HG02610 (cell line): ENCODE data around the gene PRX.
"Not testable (repeated sequence)": the region's sequence is repeated elsewhere in the genome, so short reads cannot be mapped to it uniquely, and the experiment has no call there.

Experiments
- ATAC-seq: cut with Tn5 transposase; IDR thresholded peaks from one replicate; pipeline ENCODE4 v1.9.1; 2021; ENCODE audit warnings: mild to moderate bottlenecking, moderate library complexity; ENCODE audit not compliant: unreplicated experiment

The PRX gene

GRCh38 chr19:40393894-40394815 lies 19.0 kb downstream of the PRX start:
- no peak for ATAC-seq

GRCh38 chr19:40392894-40393517 lies 20.2 kb downstream of the PRX start:
- no peak for ATAC-seq

DNA sequence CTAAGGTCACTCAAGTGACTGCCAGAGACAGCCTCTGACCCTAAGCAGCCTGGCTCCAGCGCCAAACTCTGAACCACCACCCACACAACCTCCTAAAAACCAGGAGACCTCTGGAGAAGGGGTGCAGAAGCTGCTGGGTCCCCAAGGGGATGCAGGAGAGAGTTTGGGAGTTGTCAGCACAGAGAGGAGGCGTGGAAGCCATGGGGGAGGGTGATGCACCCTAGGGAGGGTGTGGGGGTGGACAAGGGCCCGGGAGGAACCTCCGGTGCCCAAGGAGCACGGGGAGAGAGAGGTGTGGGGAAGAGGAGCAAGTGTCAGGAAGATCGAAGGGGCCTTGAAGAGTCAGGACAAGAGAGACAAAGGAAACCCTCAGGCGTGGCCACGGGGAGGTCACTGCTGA lies 21.1 kb downstream of the PRX start:
- no peak for ATAC-seq

DNA sequence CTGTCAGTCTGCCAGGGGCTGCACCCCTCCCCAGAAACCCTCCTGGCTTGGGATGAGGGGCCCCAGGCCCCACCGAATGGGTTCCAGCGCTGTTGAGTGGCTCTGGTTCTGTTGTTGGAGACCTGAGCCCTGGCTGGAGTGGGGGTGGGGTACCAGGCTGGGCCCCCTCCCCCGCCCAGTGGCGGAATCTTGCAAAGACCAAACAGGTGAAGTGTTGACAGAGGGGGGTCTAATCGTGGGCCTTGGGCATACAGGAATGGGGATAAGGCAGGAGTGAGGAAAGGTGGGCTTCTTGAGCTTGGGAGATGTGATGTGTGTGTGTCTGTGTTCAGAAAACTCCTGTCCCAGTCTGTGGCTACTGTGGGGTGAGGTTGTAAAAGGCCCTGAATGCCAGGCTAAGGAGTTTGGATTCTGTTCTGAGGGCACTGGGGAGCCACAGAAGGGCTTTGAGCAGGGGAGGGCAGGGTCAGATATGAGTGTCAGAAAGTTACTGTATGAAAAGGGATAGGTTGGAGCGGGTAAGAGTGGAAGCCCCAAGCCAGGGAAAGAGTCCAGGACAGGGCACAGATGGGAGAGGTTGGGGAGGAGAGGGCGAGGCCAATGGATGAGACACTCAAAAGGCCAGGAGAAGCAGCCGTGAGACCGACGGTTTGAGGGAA lies 23.0 kb downstream of the PRX start, which contains the start of gene HIPK4:
TSS of gene HIPK4 (minus strand) at position 98 of the 659 bp plus-strand sequence. CDS start 279 bp downstream, outside the sequence.
- no peak for ATAC-seq

- no peak for ATAC-seq
These were observed 23.6 kb downstream of the PRX start for GRCh38 chr19:40389404-40390083.

DNA sequence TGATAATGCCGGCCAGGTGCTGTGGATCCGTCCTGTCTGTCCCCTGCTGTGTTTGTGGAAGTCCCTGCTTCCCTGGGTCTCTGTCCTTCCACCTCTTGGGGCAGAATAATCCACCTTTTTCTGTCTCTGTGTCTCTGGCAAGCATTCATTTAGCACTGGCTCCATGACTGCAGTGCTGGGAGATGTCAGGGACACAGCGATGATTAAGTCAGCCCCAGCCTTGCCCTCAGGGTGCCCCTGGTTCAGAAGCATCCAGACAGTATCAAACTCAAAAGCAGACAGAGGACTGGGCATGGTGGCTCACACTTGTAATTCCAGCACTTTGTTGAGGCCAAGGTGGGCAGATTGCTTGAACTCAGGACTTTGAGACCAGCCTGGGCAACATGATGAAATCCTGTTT lies 24.7 kb downstream of the PRX start:
- ATAC-seq: no peak

- ATAC-seq: no peak
These were observed 26.0 kb downstream of the PRX start for GRCh38 chr19:40387155-40387554.

- no peak for ATAC-seq
These were observed 29.4 kb downstream of the PRX start for GRCh38 chr19:40383668-40384248.

GRCh38 chr19:40381321-40381720 lies 31.9 kb downstream of the PRX start:
- no peak for ATAC-seq

DNA sequence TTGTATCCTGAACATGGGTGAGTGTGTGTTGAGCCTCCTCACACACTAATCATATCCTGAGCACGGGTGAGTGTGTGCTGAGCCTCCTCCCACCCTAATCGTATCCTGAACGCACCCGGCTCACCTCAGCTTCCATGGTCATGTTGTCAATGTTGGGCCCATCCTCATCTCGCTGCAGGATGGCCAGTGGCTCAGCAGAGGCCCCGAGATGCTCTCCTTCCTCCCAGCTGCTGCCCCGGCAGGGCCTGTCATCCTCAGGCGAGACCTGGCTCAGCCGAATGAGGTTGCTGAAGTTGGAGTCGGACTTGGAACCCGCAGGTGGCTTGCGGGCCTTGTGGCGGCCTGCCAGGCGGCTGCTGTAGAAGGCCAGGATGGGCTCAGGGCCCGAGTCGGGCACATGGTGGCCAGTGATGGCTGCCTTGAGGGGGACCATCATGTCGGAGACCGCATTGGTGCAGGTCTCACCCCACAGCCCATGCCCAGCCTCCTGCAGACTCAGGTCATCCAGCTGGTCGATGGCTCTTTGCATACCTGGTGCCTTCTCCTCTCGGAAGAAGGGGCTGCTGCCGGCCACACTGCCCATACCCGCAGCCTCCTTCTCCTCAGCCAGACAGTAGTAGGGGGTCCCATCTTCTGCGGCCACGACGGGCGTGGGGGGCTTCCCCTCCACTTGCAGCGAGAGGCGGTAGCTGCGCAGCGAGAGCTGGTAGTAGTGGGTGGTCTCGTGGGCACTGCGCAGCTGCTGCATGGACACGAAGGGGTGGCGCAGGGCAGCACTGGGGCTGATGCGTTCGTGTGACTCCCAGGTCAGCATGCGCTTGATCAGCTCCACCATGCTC lies 32.8 kb downstream of the PRX start:
- ATAC-seq: no peak

DNA sequence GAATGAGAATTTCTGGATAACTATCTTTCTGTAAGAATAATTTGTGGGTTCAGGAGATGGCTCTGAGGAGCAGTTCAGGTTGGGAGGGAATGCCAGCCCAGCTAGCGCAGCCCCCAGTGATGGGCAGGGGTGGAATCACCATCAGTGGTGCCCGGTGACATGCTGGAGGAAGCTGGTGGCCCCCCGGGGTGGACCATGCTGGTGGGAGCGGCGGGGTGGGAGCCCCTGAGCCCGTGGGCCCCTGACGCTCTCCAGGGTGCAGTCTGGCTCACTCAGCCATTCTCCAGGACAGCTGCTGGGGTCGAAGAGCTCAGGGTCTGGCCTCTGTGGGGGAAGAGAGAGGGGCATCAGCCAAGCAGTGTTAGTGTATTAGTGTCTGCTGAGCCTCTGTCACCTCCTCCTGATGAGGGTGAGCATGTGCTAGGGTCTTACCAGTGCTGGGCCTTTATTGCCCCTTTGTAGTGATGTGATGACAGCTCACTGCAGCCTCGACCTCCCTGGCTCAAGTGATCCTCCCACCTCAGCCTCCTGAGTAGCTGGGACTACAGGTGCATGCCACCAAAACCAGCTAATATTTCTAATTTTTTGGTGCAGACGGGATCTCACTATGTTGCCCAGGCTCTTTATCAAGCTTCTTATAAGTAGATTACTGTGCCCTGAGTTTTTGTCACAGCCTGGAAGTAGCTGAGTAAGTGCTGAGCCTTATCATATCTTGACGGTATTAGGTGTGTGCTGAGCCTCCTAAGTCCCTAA lies 33.6 kb downstream of the PRX start:
- no peak for ATAC-seq

DNA sequence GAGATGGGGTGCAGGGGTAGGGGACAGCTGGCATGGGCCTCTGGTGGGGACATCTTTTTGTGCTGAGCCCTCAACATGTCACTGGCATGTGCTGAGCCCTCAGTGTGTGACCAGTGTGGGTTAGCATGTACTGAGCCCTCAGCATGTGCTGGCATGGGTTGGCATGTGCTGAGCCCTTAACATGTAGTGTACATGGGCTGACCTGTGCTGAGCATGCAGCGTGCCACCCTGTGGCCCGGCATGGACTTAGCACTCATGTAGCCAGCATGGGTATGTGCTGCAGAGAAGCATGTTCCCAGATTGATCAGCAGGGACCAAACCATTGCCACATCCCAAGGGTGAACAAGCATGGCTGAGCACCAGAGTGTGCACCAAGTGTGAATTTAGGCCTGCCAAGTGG lies 34.7 kb downstream of the PRX start:
- no peak for ATAC-seq

DNA sequence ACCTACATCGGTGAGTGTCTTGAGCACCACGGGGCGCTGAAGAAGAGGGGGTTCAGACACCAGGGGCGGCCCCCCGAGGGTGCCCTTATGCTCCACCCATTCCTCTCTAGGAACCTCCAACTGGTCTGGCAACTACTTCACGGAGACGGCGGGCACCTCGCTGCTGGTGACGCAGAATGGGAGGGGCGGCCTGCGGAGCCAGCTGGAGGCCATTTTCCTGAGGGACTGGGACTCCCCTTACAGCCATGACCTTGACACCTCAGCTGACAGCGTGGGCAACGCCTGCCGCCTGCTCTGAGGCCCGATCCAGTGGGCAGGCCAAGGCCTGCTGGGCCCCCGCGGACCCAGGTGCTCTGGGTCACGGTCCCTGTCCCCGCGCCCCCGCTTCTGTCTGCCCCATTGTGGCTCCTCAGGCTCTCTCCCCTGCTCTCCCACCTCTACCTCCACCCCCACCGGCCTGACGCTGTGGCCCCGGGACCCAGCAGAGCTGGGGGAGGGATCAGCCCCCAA lies 35.2 kb downstream of the PRX start:
- no peak for ATAC-seq

DNA sequence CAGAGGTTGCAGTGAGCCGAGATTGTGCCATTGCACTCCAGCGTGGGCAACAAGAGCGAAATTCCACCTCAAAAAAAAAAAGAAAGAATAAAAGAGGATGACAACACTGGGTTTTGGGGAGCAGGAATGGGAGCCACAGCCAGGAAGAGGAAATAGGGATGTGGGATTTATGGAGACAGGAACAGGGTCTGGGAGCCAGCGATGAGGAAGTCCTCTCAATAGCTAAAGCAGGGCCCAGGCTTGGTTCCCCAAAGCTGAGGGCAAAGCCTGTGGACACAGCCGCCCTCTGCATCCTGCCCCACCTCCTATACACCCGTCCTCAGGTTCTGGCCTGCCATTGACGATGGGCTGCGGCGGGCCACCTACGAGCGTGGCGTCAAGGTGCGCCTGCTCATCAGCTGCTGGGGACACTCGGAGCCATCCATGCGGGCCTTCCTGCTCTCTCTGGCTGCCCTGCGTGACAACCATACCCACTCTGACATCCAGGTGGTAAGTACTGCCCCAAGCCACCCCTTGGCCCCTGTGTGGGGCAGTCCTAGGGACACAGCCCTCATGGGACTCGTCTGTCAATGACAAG lies 36.8 kb downstream of the PRX start:
- no peak for ATAC-seq

DNA sequence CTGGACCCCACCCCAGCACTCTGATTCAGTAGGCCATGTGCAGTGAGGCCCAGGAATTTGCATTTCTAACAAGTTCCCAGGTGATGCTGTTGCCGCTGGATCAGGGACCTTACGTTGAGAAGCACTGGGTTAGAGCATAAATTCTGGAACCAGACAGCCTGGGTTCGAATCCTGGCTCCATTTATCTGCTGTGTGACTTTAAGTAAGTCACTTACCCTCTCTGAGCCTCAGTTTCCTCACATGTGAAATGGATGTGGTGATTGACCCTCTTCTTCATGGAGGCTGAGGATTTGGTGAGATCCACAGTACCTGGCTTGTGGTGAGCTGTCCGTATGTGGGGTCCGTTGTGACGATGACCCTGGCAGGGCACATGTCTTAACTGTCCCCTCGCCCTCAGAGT lies 39.1 kb downstream of the PRX start:
- ATAC-seq: no peak

GRCh38 chr19:40371802-40372122 lies 41.4 kb downstream of the PRX start:
- ATAC-seq: no peak

- no peak for ATAC-seq
These were observed 42.0 kb downstream of the PRX start for GRCh38 chr19:40370997-40371801.

GRCh38 chr19:40370253-40370652 lies 42.9 kb downstream of the PRX start:
- ATAC-seq: not testable (repeated sequence)
